ENCODE measurements around the gene FBXL16.

Gene FBXL16

GRCh38 chr16:645852-646678, 59.5 kb downstream of the FBXL16 start:
- no peak overlapping the region for H3K4me2 ChIP-seq (ENCODE audit: low read length)
- no peak overlapping the region for H4K8ac ChIP-seq (ENCODE audit: low read depth, low read length)
- H3K4ac ChIP-seq (ENCODE audit: low read depth, low read length): no peak overlapping the region
- H3K4me3 ChIP-seq (ENCODE audit: low read length): no peak overlapping the region
- no peaks in the 10 kb centered on the region for H3K4me1 ChIP-seq (ENCODE audit: control insufficient read depth, low read depth, low read length)
- H3K79me2 ChIP-seq (ENCODE audit: control insufficient read depth, insufficient read depth, low read length): no peaks in the 10 kb centered on the region
- DNase-seq: no peak
- H3K27ac ChIP-seq (ENCODE audit: low read depth, low read length): no peak overlapping the region
- H2BK5ac ChIP-seq (ENCODE audit: low read length): no peak overlapping the region
- H3K18ac ChIP-seq (ENCODE audit: low read length): no peak overlapping the region
- H3K9ac ChIP-seq (ENCODE audit: low read length): no peak overlapping the region
- H3K23ac ChIP-seq (ENCODE audit: low read length): no peak overlapping the region
- no peak overlapping the region for H3K56ac ChIP-seq (ENCODE audit: low read length)
- H3K36me3 ChIP-seq (ENCODE audit: control insufficient read depth, insufficient read depth, low read length): no peaks in the 10 kb centered on the region
- H4K5ac ChIP-seq (ENCODE audit: low read length): no peak overlapping the region
- H2AK5ac ChIP-seq (ENCODE audit: low read length): no peak overlapping the region
- no peaks in the 10 kb centered on the region for H3K27me3 ChIP-seq (ENCODE audit: insufficient read depth, low read length, poor library complexity)
- H3K79me1 ChIP-seq (ENCODE audit: low read length): no peaks in the 10 kb centered on the region
- no CpG with 5 or more reads among the region's 32 CpGs for WGBS (ENCODE audit: extremely low coverage, insufficient coverage, low lambda C conversion rate)
- no peak overlapping the region for H2BK120ac ChIP-seq (ENCODE audit: low read depth, low read length)
- H2BK15ac ChIP-seq (replicated peaks; ENCODE audit: low read depth): no peak overlapping the region

GRCh38 chr16:644556-644955, 61.0 kb downstream of the FBXL16 start:
- no peak overlapping the region for H3K4ac ChIP-seq (ENCODE audit: low read depth, low read length)
- no peak overlapping the region for H3K23ac ChIP-seq (ENCODE audit: low read length)
- H2AK5ac ChIP-seq (ENCODE audit: low read length): no peak overlapping the region
- H2BK15ac ChIP-seq (replicated peaks; ENCODE audit: low read depth): no peak overlapping the region
- no peak overlapping the region for H2BK5ac ChIP-seq (ENCODE audit: low read length)
- no peak overlapping the region for H3K4me3 ChIP-seq (ENCODE audit: low read length)
- no peak overlapping the region for H3K56ac ChIP-seq (ENCODE audit: low read length)
- H3K79me2 ChIP-seq (ENCODE audit: control insufficient read depth, insufficient read depth, low read length): no peaks in the 10 kb centered on the region
- H3K27me3 ChIP-seq (ENCODE audit: insufficient read depth, low read length, poor library complexity): no peaks in the 10 kb centered on the region
- H4K5ac ChIP-seq (ENCODE audit: low read length): no peak overlapping the region
- DNase-seq: no peak
- no CpG with 5 or more reads among the region's 12 CpGs for WGBS (ENCODE audit: extremely low coverage, insufficient coverage, low lambda C conversion rate)
- H3K36me3 ChIP-seq (ENCODE audit: control insufficient read depth, insufficient read depth, low read length): no peaks in the 10 kb centered on the region
- H3K79me1 ChIP-seq (ENCODE audit: low read length): no peaks in the 10 kb centered on the region
- H3K18ac ChIP-seq (ENCODE audit: low read length): no peak overlapping the region
- H3K27ac ChIP-seq (ENCODE audit: low read depth, low read length): no peak overlapping the region
- H3K4me2 ChIP-seq (ENCODE audit: low read length): no peak overlapping the region
- no peaks in the 10 kb centered on the region for H3K4me1 ChIP-seq (ENCODE audit: control insufficient read depth, low read depth, low read length)
- no peak overlapping the region for H4K8ac ChIP-seq (ENCODE audit: low read depth, low read length)
- no peak overlapping the region for H3K9ac ChIP-seq (ENCODE audit: low read length)
- no peak overlapping the region for H2BK120ac ChIP-seq (ENCODE audit: low read depth, low read length)

- no peak overlapping the region for H3K56ac ChIP-seq (ENCODE audit: low read length)
- no peak overlapping the region for H3K23ac ChIP-seq (ENCODE audit: low read length)
- no peak for DNase-seq
- H3K79me2 ChIP-seq (ENCODE audit: control insufficient read depth, insufficient read depth, low read length): no peaks in the 10 kb centered on the region
- WGBS (ENCODE audit: extremely low coverage, insufficient coverage, low lambda C conversion rate): no CpG with 5 or more reads among the region's 13 CpGs
- H3K27ac ChIP-seq (ENCODE audit: low read depth, low read length): no peak overlapping the region
- H3K79me1 ChIP-seq (ENCODE audit: low read length): no peaks in the 10 kb centered on the region
- H3K18ac ChIP-seq (ENCODE audit: low read length): no peak overlapping the region
- no peak overlapping the region for H3K4me3 ChIP-seq (ENCODE audit: low read length)
- no peak overlapping the region for H2BK5ac ChIP-seq (ENCODE audit: low read length)
- H4K5ac ChIP-seq (ENCODE audit: low read length): no peak overlapping the region
- H3K4me1 ChIP-seq (ENCODE audit: control insufficient read depth, low read depth, low read length): no peaks in the 10 kb centered on the region
- H3K4me2 ChIP-seq (ENCODE audit: low read length): no peak overlapping the region
- no peaks in the 10 kb centered on the region for H3K36me3 ChIP-seq (ENCODE audit: control insufficient read depth, insufficient read depth, low read length)
- no peak overlapping the region for H4K8ac ChIP-seq (ENCODE audit: low read depth, low read length)
- H3K4ac ChIP-seq (ENCODE audit: low read depth, low read length): no peak overlapping the region
- H2BK120ac ChIP-seq (ENCODE audit: low read depth, low read length): no peak overlapping the region
- H2AK5ac ChIP-seq (ENCODE audit: low read length): no peak overlapping the region
- H3K9ac ChIP-seq (ENCODE audit: low read length): no peak overlapping the region
- H2BK15ac ChIP-seq (replicated peaks; ENCODE audit: low read depth): no peak overlapping the region
- no peaks in the 10 kb centered on the region for H3K27me3 ChIP-seq (ENCODE audit: insufficient read depth, low read length, poor library complexity)
Observed at GRCh38 chr16:643050-643368, 62.6 kb downstream of the FBXL16 start.

All from mesendoderm (in vitro differentiated cells).